Smooth muscle cell of the umbilical artery (primary cell): ENCODE results near the gene ASPM. TPM values are rescaled to one million over a fixed set of nuclear protein-coding genes. Genes with fewer than 3 reads are reported as not detected.

ENCODE experiments used
- total RNA-seq: library from RNA; depleted of rRNA; stranded (reverse); fragments of >200 nt; gene quantifications from 2 replicates; pipeline ENCODE4 v1.2.3, GENCODE V29; 2014

Gene ASPM
- 3.9 and 26.3 TPM in 2 replicates for total RNA-seq

GRCh38 chr1:197146101-197147095, at the start of gene ASPM:
TSS of gene ASPM (minus strand) at chr1:197146669. CDS start at chr1:197146437, 232 bp downstream.

GRCh38 chr1:197066719-197067456, 79.6 kb downstream of the ASPM start, which contains the start of gene F13B:
TSS of gene F13B (minus strand) at chr1:197067260. CDS start at chr1:197067223, 37 bp downstream.

Other genes starting within 250 kb of the ASPM start
- gene CFHR2, start 202.9 kb downstream of the ASPM start, total RNA-seq = not detected in 2 replicates
- gene CFHR5, start 169.1 kb downstream of the ASPM start, total RNA-seq = not detected in 2 replicates
- gene F13B, start 79.4 kb downstream of the ASPM start, total RNA-seq = not detected in 2 replicates
- gene ZBTB41, start 54.6 kb upstream of the ASPM start, total RNA-seq = 24.3 TPM in 2 replicates
- gene CRB1, start 121.6 kb upstream of the ASPM start, total RNA-seq = 0.09 and 0.30 TPM in 2 replicates